GM23338 (cell line): ENCODE measurements around the gene HPS3.

Experiments used
- CREB1 ChIP-seq: fragments of 250-450 bp; sonication (Bioruptor Pico); IDR thresholded peaks from 2 replicates; pipeline ENCODE4 v1.5.0; 2020; ENCODE audit warnings: low read depth, mild to moderate bottlenecking, moderate library complexity
- CTCF ChIP-seq, 2 experiments: fragments of 200-600 bp in 1 of 2; sonication (generic) in 1 of 2; conservative IDR thresholded peaks; 2 replicates each; pipeline versions ENCODE4 v1.5.1 to v1.6.1; 2016 to 2017; ENCODE audit warnings: antibody characterized with exemption in 2 of 2, low read depth in 2 of 2, mild to moderate bottlenecking in 2 of 2, moderate library complexity in 1 of 2
- EZH2 ChIP-seq: fragments of 200-600 bp; sonication (generic); IDR thresholded peaks from one replicate; pipeline ENCODE4 v1.8.0; 2017; ENCODE audit warnings: antibody characterized with exemption, mild to moderate bottlenecking, low read depth; ENCODE audit not compliant: unreplicated experiment
- EZH2phosphoT487 ChIP-seq: fragments of 200-600 bp; sonication (generic); IDR thresholded peaks from one replicate; pipeline ENCODE4 v1.8.1; 2018; ENCODE audit warnings: antibody characterized with exemption; ENCODE audit not compliant: unreplicated experiment
- JUNB ChIP-seq: IDR thresholded peaks from one replicate; pipeline ENCODE4 v1.6.1; 2016; ENCODE audit warnings: antibody characterized with exemption; ENCODE audit not compliant: unreplicated experiment
- NANOG ChIP-seq: IDR thresholded peaks from 2 replicates; pipeline ENCODE4 v1.6.1; 2016; ENCODE audit warnings: antibody characterized with exemption, borderline replicate concordance
- POLR2AphosphoS5 ChIP-seq: IDR thresholded peaks from 2 replicates; pipeline ENCODE4 v1.6.1; 2016; ENCODE audit warnings: antibody characterized with exemption, low read depth
- REST ChIP-seq: IDR thresholded peaks from one replicate; pipeline ENCODE4 v1.6.1; 2018; ENCODE audit warnings: antibody characterized with exemption; ENCODE audit not compliant: unreplicated experiment

- TF ChIP-seq CTCF (conservative IDR thresholded peaks at IDR 0.05; ENCODE audit: low read depth in 2 of 2) = no peak
- TF ChIP-seq EZH2phosphoT487 = no peak
- no peak for TF ChIP-seq POLR2AphosphoS5
- TF ChIP-seq CREB1 (CRISPR knock-in tag) = no peak
- TF ChIP-seq EZH2 = no peak
- TF ChIP-seq JUNB = no peak
- TF ChIP-seq REST = no peak
- TF ChIP-seq NANOG = no peak
These were observed 16.5 kb downstream of the HPS3 start for GRCh38 chr3:149145974-149146373.
